Erythroblast (primary cell): ENCODE data around the gene FAR1.

Experiments
- GATA1 ChIP-seq: IDR thresholded peaks from 2 replicates; pipeline ENCODE4 v1.6.1; 2011; ENCODE audit warnings: low read depth, mild to moderate bottlenecking, control low read depth, low read length, moderate library complexity
- POLR2A ChIP-seq: IDR thresholded peaks from 2 replicates; pipeline ENCODE4 v1.6.1; 2011; ENCODE audit warnings: mild to moderate bottlenecking, low read length

- TF ChIP-seq POLR2A (no peak), GATA1 (no peak)
These were observed 90.6 kb downstream of the FAR1 start for GRCh38 chr11:13759050-13759449.
